Tibial nerve (tissue), 4 donors: ENCODE data around the gene EYS. TPM values are rescaled to one million over a fixed set of nuclear protein-coding genes. Genes with fewer than 3 reads are reported as not detected.

Experiments used
- DNase-seq, 2 donors: peaks; one replicate each; pipeline ENCODE4 v3.0.0-alpha.2; 2019; ENCODE audit warnings: low spot score in 2 of 2
- H3K27ac ChIP-seq, 4 donors: fragments of 200-600 bp; sonication (generic) in 3 of 4; one replicate each; pipeline ENCODE4 v1.5.1; 2017 to 2019; ENCODE audit warnings: mild to moderate bottlenecking in 1 of 4
- H3K27me3 ChIP-seq, 2 donors: fragments of 200-600 bp; sonication (generic) in 1 of 2; one replicate each; pipeline versions ENCODE4 v1.5.1 to v1.6.0; 2017 to 2019
- H3K36me3 ChIP-seq, 3 donors: fragments of 200-600 bp; sonication (generic); one replicate each; pipeline ENCODE4 v1.5.1; 2018 to 2019
- H3K4me1 ChIP-seq, 4 donors: fragments of 200-600 bp; sonication (generic) in 3 of 4; one replicate each; pipeline ENCODE4 v1.5.1; 2017 to 2019
- H3K4me3 ChIP-seq, 4 donors: fragments of 200-600 bp; sonication (generic) in 3 of 4; one replicate each; pipeline ENCODE4 v1.5.1; 2017 to 2019; ENCODE audit warnings: mild to moderate bottlenecking in 1 of 4, moderate library complexity in 1 of 4
- H3K9me3 ChIP-seq, 4 donors: fragments of 200-600 bp; sonication (generic) in 3 of 4; one replicate each; pipeline ENCODE4 v1.5.1; 2017 to 2019
- EP300 ChIP-seq, 2 donors: sonication (generic); formaldehyde crosslinking; IDR thresholded peaks; one replicate each; pipeline ENCODE4 v1.6.1; 2017; ENCODE audit warnings: antibody characterized with exemption in 2 of 2, mild to moderate bottlenecking in 1 of 2
- POLR2A ChIP-seq, 2 donors: fragments of 450-650 bp; IDR thresholded peaks; one replicate each; pipeline ENCODE4 v1.6.1; 2017; ENCODE audit warnings: antibody characterized with exemption in 2 of 2, mild to moderate bottlenecking in 2 of 2, moderate library complexity in 2 of 2
- WGBS, 2 donors: methylation state at CpG; one replicate each; pipeline ENCODE4 v1.1.5; 2018; 5-methylcytosine and 5-hydroxymethylcytosine counted together
- total RNA-seq, 4 donors: library from RNA; depleted of rRNA; stranded (reverse); fragments of >200 nt; gene quantifications; one replicate each; pipeline ENCODE4 v1.1.0, GENCODE V29; 2016
- TF ChIP-seq, protein P1 (sequence below), 5 experiments: fragments of 200-600 bp in 3 of 5; fragments of 450-650 bp in 2 of 5; sonication (generic) in 3 of 5; IDR thresholded peaks; one replicate each; pipeline ENCODE4 v1.5.1; 2016 to 2019; ENCODE audit warnings: antibody characterized with exemption in 5 of 5, mild to moderate bottlenecking in 3 of 5, moderate library complexity in 2 of 5

Gene EYS
- total RNA-seq, 4 donors from 2014 or later: under 0.01 to 4.5 (median 0.39) TPM; not detected in 1

DNA sequence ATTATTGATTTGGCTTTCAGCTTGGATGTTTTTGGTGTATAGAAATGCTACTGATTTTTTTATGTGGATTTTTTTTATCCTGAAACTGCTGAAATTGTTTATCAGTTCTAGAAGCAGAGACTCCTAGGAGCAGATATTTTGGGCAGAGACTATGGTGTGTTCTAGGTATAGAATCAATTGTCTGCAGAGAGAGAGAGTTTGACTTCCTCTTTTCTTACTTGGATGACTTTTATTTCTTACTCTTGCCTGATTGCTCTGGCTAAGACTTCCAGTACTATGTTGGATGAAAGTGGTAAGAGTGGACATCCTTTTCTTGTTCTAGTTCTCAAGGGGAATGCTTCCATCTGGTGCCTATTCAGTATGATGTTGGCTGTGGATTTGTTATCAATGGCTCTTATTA is 1700.8 kb downstream of the EYS start:
- TF ChIP-seq, protein P1, sequence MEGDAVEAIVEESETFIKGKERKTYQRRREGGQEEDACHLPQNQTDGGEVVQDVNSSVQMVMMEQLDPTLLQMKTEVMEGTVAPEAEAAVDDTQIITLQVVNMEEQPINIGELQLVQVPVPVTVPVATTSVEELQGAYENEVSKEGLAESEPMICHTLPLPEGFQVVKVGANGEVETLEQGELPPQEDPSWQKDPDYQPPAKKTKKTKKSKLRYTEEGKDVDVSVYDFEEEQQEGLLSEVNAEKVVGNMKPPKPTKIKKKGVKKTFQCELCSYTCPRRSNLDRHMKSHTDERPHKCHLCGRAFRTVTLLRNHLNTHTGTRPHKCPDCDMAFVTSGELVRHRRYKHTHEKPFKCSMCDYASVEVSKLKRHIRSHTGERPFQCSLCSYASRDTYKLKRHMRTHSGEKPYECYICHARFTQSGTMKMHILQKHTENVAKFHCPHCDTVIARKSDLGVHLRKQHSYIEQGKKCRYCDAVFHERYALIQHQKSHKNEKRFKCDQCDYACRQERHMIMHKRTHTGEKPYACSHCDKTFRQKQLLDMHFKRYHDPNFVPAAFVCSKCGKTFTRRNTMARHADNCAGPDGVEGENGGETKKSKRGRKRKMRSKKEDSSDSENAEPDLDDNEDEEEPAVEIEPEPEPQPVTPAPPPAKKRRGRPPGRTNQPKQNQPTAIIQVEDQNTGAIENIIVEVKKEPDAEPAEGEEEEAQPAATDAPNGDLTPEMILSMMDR (IDR thresholded peaks at IDR 0.05): no peak
- TF ChIP-seq POLR2A (IDR thresholded peaks at IDR 0.05): no peak
- no peak for TF ChIP-seq EP300 (IDR thresholded peaks at IDR 0.05)
- H3K27me3 ChIP-seq: no peaks in the 10 kb centered on the region
- H3K27ac ChIP-seq: no peak overlapping the region
- no peaks in the 10 kb centered on the region for H3K36me3 ChIP-seq
- H3K4me1 ChIP-seq: no peaks in the 10 kb centered on the region
- DNase-seq: no peak
- H3K4me3 ChIP-seq: no peak overlapping the region
- peaks cover 0 to 6% (median 0%) of the 10 kb centered on the region in 4 donors for H3K9me3 ChIP-seq

DNA sequence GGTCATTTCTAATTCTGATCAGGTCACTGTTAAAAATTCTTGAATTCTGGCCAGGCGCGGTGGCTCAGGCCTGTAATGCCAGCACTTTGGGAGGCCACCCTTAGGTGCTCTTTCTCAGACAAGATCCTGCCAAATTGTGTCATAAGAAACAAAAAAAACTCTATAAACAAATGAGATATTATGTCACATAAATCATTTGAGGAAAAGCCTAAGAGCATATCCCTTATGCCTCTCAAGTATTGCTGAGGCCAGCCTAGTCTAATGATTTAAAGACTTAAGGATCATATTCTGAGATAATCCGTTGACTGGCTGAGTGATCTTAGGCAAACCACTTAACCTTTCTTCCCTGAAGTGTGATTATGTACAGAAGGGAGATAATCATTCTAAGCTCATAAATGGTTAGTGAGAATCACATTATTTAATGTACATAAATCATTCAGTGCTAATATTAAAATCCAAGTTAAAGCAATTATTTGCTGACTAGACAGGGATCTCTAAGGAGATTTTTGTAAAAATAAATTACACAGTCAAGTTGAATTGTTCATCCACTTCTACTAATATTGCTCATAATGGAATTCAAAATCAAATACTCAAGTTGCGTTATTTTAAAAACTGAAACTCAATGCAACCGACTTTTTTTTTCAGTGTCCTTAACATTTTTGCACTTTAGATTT is 1706.1 kb downstream of the EYS start:
- TF ChIP-seq EP300 (IDR thresholded peaks at IDR 0.05): no peak
- TF ChIP-seq POLR2A (IDR thresholded peaks at IDR 0.05): no peak
- TF ChIP-seq, protein P1 (IDR thresholded peaks at IDR 0.05): no peak
- WGBS, 2 donors: 86 to 88% methylated on average over 5 of the region's 5 CpGs
- no peak overlapping the region for H3K4me3 ChIP-seq
- no peaks in the 10 kb centered on the region for H3K36me3 ChIP-seq
- peaks cover 0 to 3% (median 0%) of the 10 kb centered on the region in 4 donors for H3K9me3 ChIP-seq
- DNase-seq: no peak
- H3K27me3 ChIP-seq: no peaks in the 10 kb centered on the region
- H3K27ac ChIP-seq: no peak overlapping the region
- H3K4me1 ChIP-seq: no peaks in the 10 kb centered on the region

DNA sequence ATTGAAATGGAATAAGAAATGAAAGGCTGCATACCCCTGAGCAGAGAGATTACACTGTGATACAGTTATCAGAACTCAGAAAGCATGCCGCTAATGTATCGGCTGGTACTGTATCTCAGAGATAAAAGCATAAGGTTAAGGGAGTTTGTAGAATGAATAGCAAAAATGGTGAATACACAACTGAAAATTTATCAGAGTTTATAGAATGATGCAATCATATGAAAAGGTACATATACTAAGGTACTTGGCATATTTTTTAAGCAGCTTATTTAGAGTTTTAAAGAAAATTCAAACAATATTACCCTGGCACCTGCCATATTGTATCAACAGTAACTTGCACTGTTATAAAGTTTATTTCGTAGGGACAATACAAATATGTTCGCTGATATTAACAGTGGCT is 1707.4 kb downstream of the EYS start:
- H3K27ac ChIP-seq: no peak overlapping the region
- WGBS, 2 donors: 97 to 100% methylated on average over 4 of the region's 4 CpGs
- no peaks in the 10 kb centered on the region for H3K27me3 ChIP-seq
- no peak for TF ChIP-seq POLR2A (IDR thresholded peaks at IDR 0.05)
- TF ChIP-seq, protein P1 (IDR thresholded peaks at IDR 0.05): no peak
- TF ChIP-seq EP300 (IDR thresholded peaks at IDR 0.05): no peak
- DNase-seq: no peak
- peaks cover 0 to under 1% (median 0%) of the 10 kb centered on the region in 4 donors for H3K9me3 ChIP-seq
- H3K4me3 ChIP-seq: no peak overlapping the region
- H3K36me3 ChIP-seq: no peaks in the 10 kb centered on the region
- no peaks in the 10 kb centered on the region for H3K4me1 ChIP-seq

GRCh38 chr6:63998991-63999390 is 1708.0 kb downstream of the EYS start:
- Histone ChIP-seq H3K4me3 (no peak overlapping the region), H3K27ac (no peak overlapping the region), H3K36me3 (no peaks in the 10 kb centered on the region), H3K27me3 (no peaks in the 10 kb centered on the region), H3K9me3 (no peaks in the 10 kb centered on the region), H3K4me1 (no peaks in the 10 kb centered on the region)
- TF ChIP-seq POLR2A (IDR thresholded peaks at IDR 0.05): no peak
- TF ChIP-seq, protein P1 (IDR thresholded peaks at IDR 0.05): no peak
- no peak for TF ChIP-seq EP300 (IDR thresholded peaks at IDR 0.05)
- DNase-seq: no peak
- WGBS, 2 donors: 56 to 62% methylated on average over 3 of the region's 3 CpGs

DNA sequence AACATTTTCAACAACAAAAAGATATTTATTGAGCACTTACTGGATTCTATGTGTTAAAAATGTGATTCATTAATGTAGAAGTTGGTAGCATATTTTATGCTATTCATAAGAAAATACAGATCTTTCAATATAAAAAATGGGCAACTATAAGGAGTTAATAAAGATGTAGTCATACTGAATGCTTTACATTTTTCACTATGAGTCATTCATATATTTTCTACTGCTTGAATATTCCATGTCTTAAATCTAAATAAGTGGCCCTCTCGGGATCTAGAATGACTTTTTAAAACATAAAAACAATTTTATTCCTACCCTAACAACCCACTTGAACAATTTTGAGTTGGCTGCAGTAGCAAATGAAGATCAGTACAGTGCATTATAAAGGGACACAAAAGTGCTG is 1709.3 kb downstream of the EYS start:
- 22 to 37% methylated on average over 1 of the region's 1 CpG for WGBS, 2 donors
- Histone ChIP-seq H3K36me3 (no peaks in the 10 kb centered on the region), H3K4me3 (no peak overlapping the region), H3K9me3 (no peaks in the 10 kb centered on the region), H3K4me1 (no peaks in the 10 kb centered on the region), H3K27me3 (no peaks in the 10 kb centered on the region), H3K27ac (no peak overlapping the region)
- no peak for DNase-seq
- TF ChIP-seq, protein P1 (IDR thresholded peaks at IDR 0.05): no peak
- no peak for TF ChIP-seq POLR2A (IDR thresholded peaks at IDR 0.05)
- TF ChIP-seq EP300 (IDR thresholded peaks at IDR 0.05): no peak
